GM21447 (cell line): ENCODE data around the gene MICAL3.

Experiments
- ATAC-seq: cut with Tn5 transposase; IDR thresholded peaks from one replicate; pipeline ENCODE4 v1.9.1; 2021; ENCODE audit not compliant: unreplicated experiment

MICAL3 gene

DNA sequence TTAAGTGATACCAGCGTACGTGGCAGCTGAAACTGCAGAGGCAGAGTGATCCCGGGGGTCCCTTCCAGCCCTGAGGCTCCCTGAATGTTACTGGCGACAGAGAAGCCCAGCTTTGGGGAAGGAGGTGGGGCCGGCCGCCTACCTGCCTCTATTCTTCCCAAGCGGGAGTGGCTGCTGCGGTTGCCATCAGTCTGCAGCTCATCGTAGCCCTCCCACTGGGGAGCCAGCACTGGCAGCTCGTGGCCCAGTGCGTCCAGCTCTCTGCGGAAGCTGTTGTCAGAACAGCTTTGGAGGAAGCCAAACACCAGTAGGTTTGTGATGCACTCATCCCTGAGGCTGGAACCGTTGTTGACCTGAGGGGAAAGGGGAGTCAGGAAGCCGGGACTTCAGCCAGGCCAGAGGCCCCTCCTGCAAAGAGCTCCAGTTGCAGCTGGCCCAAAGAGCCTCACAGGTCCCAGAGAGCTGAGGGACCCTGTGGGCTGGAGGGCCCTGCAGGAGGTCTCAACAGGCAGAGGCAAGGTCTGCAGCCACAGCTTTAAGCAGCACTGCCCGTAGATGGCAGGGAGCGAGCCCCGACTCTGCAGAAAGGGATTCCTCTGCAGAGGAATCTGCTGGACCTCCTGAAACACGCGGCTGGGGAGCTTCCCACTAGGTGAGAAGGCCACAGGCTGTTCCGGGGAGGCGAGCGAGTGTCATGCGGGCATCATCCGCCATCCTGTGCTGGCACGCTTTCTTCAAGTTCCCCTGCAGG, 280.5 kb downstream of the MICAL3 start:
- no peak for ATAC-seq

DNA sequence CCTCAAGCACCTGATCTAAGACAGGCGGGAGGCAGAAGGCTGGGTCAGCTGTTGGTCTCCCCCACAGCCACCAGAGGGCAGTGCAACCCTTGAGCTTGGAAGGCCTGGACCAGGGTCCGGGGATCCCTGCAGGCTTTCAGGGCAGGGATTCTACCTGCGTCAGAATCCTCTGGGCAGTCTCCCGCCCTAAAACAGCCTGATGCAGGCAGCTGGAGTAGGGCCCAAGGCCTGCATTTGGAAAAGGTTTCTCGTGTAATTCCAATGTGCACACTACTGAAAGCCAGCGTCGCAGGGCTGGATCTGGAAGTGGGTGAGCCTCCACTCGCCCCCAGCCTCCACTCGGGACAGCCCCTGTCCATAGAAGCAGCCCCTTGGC, 281.8 kb downstream of the MICAL3 start:
- peak; percentile 58 for ATAC-seq

DNA sequence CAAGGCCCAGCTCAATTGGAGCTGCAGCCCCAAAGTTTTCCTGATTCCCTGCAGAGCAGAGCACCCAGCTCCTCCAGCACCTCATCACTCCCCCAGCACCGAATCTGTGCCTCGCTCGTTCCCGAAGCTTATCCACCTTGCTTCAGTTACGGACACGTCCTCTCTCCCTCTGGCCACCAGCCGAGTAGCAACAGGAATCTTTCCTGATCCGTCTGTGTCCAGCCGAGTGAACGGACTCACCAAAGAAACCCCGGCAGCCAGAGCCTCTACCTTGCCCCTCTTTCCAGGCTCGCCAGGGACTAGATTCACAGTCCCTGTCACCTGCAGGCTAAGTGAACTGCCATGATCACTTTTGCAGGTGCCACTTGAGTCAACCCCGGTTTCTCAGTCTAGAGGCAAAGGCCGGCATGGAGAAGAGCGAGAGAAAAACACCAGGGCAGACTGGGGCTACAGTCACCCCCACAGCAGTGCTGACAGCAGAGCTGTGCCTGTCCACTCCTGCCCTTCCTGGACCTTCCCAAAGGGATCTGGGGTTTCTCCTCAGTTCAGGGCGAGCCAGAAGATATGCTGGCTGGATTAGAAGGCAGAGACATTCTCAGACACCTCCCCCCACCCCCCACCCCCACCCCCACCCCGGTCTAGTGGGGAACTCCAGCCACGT, 282.4 kb downstream of the MICAL3 start:
- ATAC-seq = no peak

DNA sequence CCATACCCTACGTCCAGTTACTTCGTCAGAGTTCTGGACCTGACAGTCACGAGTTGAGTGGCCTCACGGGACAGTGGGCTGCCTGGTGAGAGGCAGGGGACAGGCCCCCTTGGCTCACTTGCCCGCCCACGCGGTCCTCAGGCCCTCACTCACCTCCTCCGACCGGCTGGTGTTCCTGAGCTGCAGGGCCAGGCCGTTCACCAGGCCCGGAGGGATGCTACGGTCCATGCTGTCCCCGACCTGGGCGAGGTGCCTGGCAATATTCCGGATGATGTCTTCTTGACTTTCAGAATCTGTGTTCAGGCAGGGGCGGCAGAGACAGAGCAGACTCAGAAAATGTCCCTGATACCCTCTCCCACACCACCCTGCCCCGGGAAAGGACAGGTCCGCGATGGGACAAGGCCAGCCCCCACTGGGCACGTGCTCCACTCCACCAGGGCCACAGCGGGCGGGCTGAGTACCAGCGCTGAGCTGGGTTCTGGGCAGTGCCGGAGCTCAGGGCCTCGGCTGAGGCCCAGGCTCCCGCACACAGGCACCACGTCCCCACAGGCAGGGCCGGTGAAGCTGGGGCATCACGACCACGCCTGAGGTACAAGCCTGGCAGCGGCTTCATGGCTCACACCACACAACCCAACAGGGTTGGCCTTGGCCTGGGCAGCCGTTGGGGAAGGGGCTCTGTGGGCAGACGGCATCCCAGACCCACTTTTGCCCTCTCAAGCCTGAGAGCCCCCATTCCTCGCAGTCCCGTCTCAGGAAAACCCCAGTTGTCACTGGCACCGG, 285.0 kb downstream of the MICAL3 start:
- ATAC-seq = no peak

DNA sequence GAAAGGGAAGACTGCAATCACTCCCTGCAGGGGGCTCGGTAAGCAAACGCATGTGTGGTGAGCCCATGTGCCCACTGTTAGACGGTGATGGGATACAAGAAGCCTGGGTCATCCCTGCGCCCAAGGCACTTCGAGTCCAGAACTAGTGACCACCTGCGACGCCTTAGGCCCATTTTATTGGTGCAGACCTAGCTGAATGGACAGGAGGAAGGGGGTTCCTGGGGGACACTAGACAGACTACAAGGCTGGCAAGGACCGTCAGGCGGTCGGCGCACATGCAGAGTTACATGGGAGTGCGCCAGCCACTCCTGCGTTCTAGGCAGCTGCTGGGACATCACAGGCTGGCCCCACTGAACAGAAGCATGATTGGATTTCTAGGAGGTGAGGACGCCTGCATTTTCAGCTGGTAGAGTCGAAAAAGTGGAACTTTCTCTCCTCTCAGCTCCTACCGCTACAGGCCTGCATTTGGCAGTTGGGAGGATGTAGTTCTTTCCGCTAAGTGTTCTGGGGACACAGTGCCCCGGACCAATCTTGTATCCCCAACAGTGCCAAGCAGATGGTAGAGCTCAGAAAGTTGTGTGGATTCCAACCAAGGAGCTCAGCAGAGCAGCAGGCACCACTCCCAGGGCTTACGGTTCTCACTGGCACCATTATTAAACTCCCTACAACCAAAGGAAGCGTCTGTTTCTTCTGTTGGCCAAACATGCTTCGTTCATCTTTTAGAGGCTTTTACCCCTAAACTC, 285.8 kb downstream of the MICAL3 start:
- no peak for ATAC-seq
